H9 (cell line): ENCODE data around the gene GSTT2. TPM values are rescaled to one million over a fixed set of nuclear protein-coding genes. Genes with fewer than 3 reads are reported as not detected.
A peak's percentile ranks its signal among the peaks of the same experiment; 100 is the strongest.

Source experiments
- DNase-seq: peaks from one replicate; pipeline ENCODE4 v3.0.0-alpha.2; 2017
- H2AFZ ChIP-seq: one replicate; pipeline ENCODE4 v1.6.1; 2013; ENCODE audit warnings: mild to moderate bottlenecking, low read length, control low read depth, moderate library complexity
- H2AK5ac ChIP-seq: 2 replicates; pipeline ENCODE4 v1.6.1; 2013; ENCODE audit warnings: low read length, control low read depth, mixed read lengths; ENCODE audit not compliant: insufficient read length
- H2BK120ac ChIP-seq: one replicate; pipeline ENCODE4 v1.6.1; 2013; ENCODE audit warnings: low read depth, mild to moderate bottlenecking, low read length, control low read depth, inconsistent platforms; ENCODE audit not compliant: poor library complexity, severe bottlenecking
- H2BK12ac ChIP-seq: 2 replicates; pipeline ENCODE4 v1.6.1; 2013; ENCODE audit warnings: low read length, control low read depth, mixed read lengths, low read depth; ENCODE audit not compliant: insufficient read length
- H2BK15ac ChIP-seq: 2 replicates; pipeline ENCODE4 v1.6.1; 2013; ENCODE audit warnings: low read depth, low read length, control low read depth
- H2BK20ac ChIP-seq: one replicate; pipeline ENCODE4 v1.6.1; 2013; ENCODE audit warnings: low read depth, mild to moderate bottlenecking, low read length, control low read depth, inconsistent platforms; ENCODE audit not compliant: poor library complexity, severe bottlenecking
- H2BK5ac ChIP-seq: 2 replicates; pipeline ENCODE4 v1.6.1; 2013; ENCODE audit warnings: low read length, control low read depth, mixed read lengths; ENCODE audit not compliant: insufficient read length
- H3K14ac ChIP-seq: 2 replicates; pipeline ENCODE4 v1.6.1; 2013; ENCODE audit warnings: low read length, control low read depth; ENCODE audit not compliant: insufficient read depth
- H3K18ac ChIP-seq: 2 replicates; pipeline ENCODE4 v1.6.1; 2013; ENCODE audit warnings: low read depth, mild to moderate bottlenecking, mixed read lengths, low read length, control low read depth; ENCODE audit not compliant: insufficient read length
- H3K23ac ChIP-seq: 2 replicates; pipeline ENCODE4 v1.6.1; 2013; ENCODE audit warnings: low read length, control low read depth, mixed read lengths, low read depth; ENCODE audit not compliant: insufficient read length
- H3K23me2 ChIP-seq: 2 replicates; pipeline ENCODE4 v1.6.1; 2013; ENCODE audit warnings: low read depth, mild to moderate bottlenecking, mixed read lengths, low read length, control low read depth; ENCODE audit not compliant: insufficient read length, poor library complexity, severe bottlenecking
- H3K27ac ChIP-seq: 2 replicates; pipeline ENCODE4 v1.5.1; 2013; ENCODE audit warnings: low read length, control low read depth, mixed read lengths, low read depth; ENCODE audit not compliant: insufficient read length
- H3K27me3 ChIP-seq: 2 replicates; pipeline ENCODE4 v1.6.1; 2013; ENCODE audit warnings: low read length, control low read depth, inconsistent platforms; ENCODE audit not compliant: insufficient read depth
- H3K4ac ChIP-seq: 2 replicates; pipeline ENCODE4 v1.6.1; 2013; ENCODE audit warnings: low read depth, mild to moderate bottlenecking, control low read depth, inconsistent platforms, low read length, moderate library complexity
- H3K4me1 ChIP-seq: 2 replicates; pipeline ENCODE4 v1.6.1; 2013; ENCODE audit warnings: low read length, control low read depth, inconsistent platforms; ENCODE audit not compliant: insufficient read depth
- H3K4me2 ChIP-seq: 2 replicates; pipeline ENCODE4 v1.6.1; 2013; ENCODE audit warnings: low read length, control low read depth, mixed read lengths; ENCODE audit not compliant: insufficient read length, insufficient read depth
- H3K56ac ChIP-seq: 2 replicates; pipeline ENCODE4 v1.6.1; 2013; ENCODE audit warnings: low read depth, mild to moderate bottlenecking, mixed read lengths, low read length, control low read depth; ENCODE audit not compliant: insufficient read length
- H3K79me1 ChIP-seq: 2 replicates; pipeline ENCODE4 v1.6.1; 2013; ENCODE audit warnings: low read depth, mild to moderate bottlenecking, moderate library complexity, low read length, control low read depth, inconsistent platforms; ENCODE audit not compliant: insufficient read depth, poor library complexity, severe bottlenecking
- H3K79me2 ChIP-seq: 2 replicates; pipeline ENCODE4 v1.6.1; 2013; ENCODE audit warnings: low read length, control low read depth, inconsistent platforms; ENCODE audit not compliant: insufficient read depth
- H3K9ac ChIP-seq: 2 replicates; pipeline ENCODE4 v1.6.1; 2013; ENCODE audit warnings: low read length, control low read depth, mixed read lengths; ENCODE audit not compliant: insufficient read length; ENCODE audit errors: extremely low read depth
- H3K9me3 ChIP-seq: one replicate; pipeline ENCODE4 v1.6.1; 2013; ENCODE audit warnings: low read depth, low read length, inconsistent platforms; ENCODE audit not compliant: control insufficient read depth
- H3T11ph ChIP-seq: one replicate; pipeline ENCODE4 v1.6.1; 2013; ENCODE audit warnings: mild to moderate bottlenecking, low read length, control low read depth, inconsistent platforms
- H4K20me1 ChIP-seq: one replicate; pipeline ENCODE4 v1.6.1; 2013; ENCODE audit not compliant: control insufficient read depth, insufficient read length, insufficient read depth
- H4K5ac ChIP-seq: 2 replicates; pipeline ENCODE4 v1.6.1; 2013; ENCODE audit warnings: low read depth, mild to moderate bottlenecking, mixed read lengths, low read length, control low read depth; ENCODE audit not compliant: insufficient read length
- H4K8ac ChIP-seq: replicated peaks from 2 replicates; pipeline ENCODE4 v1.6.1; 2013; ENCODE audit warnings: low read length, control low read depth, mixed read lengths, low read depth; ENCODE audit not compliant: insufficient read length
- H4K91ac ChIP-seq: 2 replicates; pipeline ENCODE4 v1.6.1; 2013; ENCODE audit warnings: low read depth, mild to moderate bottlenecking, moderate library complexity, mixed read lengths, low read length, control low read depth; ENCODE audit not compliant: insufficient read length
- H3K27ac Mint-ChIP-seq, 3 experiments: 2 replicates in 2 of 3; 3 replicates in 1 of 3; pipeline ENCODE4 v1.8.0; 2020 to 2021; ENCODE audit warnings: mixed read lengths in 3 of 3, mild to moderate bottlenecking in 1 of 3, moderate library complexity in 1 of 3
- H3K27me3 Mint-ChIP-seq: 2 replicates; pipeline ENCODE4 v1.8.0; 2021; ENCODE audit warnings: low read depth, mild to moderate bottlenecking, moderate library complexity, mixed read lengths
- H3K36me3 Mint-ChIP-seq, 3 experiments: 2 replicates in 2 of 3; 3 replicates in 1 of 3; pipeline ENCODE4 v1.8.0; 2020 to 2021; ENCODE audit warnings: low read depth in 3 of 3, mixed read lengths in 3 of 3; ENCODE audit not compliant: insufficient read depth in 1 of 3
- H3K4me1 Mint-ChIP-seq, 2 experiments: 2 replicates each; pipeline ENCODE4 v1.8.0; 2020; ENCODE audit warnings: mixed read lengths in 2 of 2
- H3K4me3 Mint-ChIP-seq, 2 experiments: 2 replicates in 1 of 2; 3 replicates in 1 of 2; pipeline ENCODE4 v1.8.0; 2020 to 2021; ENCODE audit warnings: mild to moderate bottlenecking in 2 of 2, mixed read lengths in 2 of 2, moderate library complexity in 1 of 2
- H3K9me3 Mint-ChIP-seq, 2 experiments: 2 replicates in 1 of 2; 3 replicates in 1 of 2; pipeline ENCODE4 v1.8.0; 2020; ENCODE audit warnings: mild to moderate bottlenecking in 2 of 2, mixed read lengths in 2 of 2, moderate library complexity in 1 of 2
- WGBS: extraction: QIAGEN DNeasy Blood & Tissue Kit; methylation state at CpG from one replicate; pipeline ENCODE4 v1.1.7; 2013; ENCODE audit warnings: missing lambda C conversion rate, low lambda C conversion rate, mixed read lengths; ENCODE audit not compliant: insufficient read length; ENCODE audit errors: extremely low coverage; 5-methylcytosine and 5-hydroxymethylcytosine counted together
- total RNA-seq: library from RNA; stranded (reverse); gene quantifications from 2 replicates; pipeline ENCODE4 v1.2.1, GENCODE V29; 2021
- TF ChIP-seq, protein P1 (sequence below): fragments of 200-600 bp; sonication (generic); conservative IDR thresholded peaks from 3 replicates; pipeline ENCODE4 v1.8.0; 2021; ENCODE audit warnings: antibody characterized with exemption, mild to moderate bottlenecking

GSTT2 gene
- total RNA-seq, 1 experiment from 2014 or later, result 0.22 TPM

DNA sequence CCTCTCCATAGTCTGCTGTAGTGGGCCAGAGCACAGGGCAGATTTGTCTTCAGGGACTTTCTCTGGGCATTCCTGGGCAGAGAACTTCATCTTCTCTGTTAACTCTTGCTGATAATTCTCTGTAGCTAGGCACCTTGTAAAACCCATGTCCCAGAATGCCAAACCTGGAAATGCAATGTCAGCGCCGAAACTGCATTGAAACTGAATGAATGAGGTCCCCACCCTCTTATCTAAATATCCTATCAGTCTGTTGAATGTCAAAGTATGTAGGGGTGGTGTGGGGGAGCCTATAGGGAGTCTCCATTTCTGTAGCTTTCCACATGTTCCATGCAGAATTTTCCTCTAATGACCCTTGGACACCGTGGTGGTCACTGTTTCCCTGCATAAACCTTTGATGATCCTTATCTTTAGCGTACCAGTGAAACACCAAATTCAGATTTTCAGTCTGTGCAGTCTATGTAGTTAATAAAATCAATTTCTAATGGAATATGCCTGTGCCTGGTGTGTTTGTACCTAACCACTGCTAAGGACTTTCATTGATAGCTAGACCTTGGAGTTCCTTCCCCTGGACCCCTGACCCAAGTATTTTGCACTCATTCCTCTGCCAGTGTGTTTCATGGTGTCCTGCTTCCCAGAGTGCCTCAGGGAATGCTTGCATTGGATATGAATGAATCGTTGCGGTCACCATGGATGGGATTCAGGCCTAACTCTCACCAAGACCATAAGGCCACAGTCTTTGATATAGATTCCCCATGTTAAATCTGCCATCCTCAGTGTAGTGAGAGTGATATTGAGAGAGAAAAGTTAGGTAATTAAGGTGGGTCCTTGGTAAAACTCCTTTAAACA, 28.7 kb downstream of the GSTT2 start:
- Histone ChIP-seq H2BK15ac (no peak overlapping the region), H4K91ac (no peak overlapping the region), H3K14ac (no peak overlapping the region), H4K8ac (no peak overlapping the region), H3K23me2 (peaks cover 5% of the 10 kb centered on the region), H3K4me2 (no peak overlapping the region), H3K9me3 (no peaks in the 10 kb centered on the region), H3K27me3 (no peaks in the 10 kb centered on the region; the same call in 1 of the 2 replicates), H3K4me1 (no peaks in the 10 kb centered on the region; the same call in 1 of the 2 replicates), H3K4ac (no peak overlapping the region), H2BK20ac (no peak overlapping the region), H3K23ac (no peak overlapping the region), H4K5ac (no peak overlapping the region), H3K9ac (no peak overlapping the region), H3K56ac (no peak overlapping the region), H3K18ac (no peak overlapping the region), H2AFZ (no peak overlapping the region), H3K79me1 (no peaks in the 10 kb centered on the region), H4K20me1 (no peaks in the 10 kb centered on the region), H2BK12ac (no peak overlapping the region), H2BK5ac (no peak overlapping the region), H3T11ph (no peak overlapping the region), H3K27ac (no peak overlapping the region), H2BK120ac (no peak overlapping the region), H3K79me2 (peaks cover 4% of the 10 kb centered on the region; the same call in 1 of the 2 replicates), H2AK5ac (no peak overlapping the region)
- no peak for DNase-seq
- Mint-ChIP-seq H3K4me3 (no peak overlapping the region), H3K27ac (peak overlapping the region in 1 of 3 experiments; percentile 57; a peak in 1 of 7 replicates), H3K9me3 (peaks cover 0 to 4% of the 10 kb centered on the region in 2 experiments; a peak in 2 of 5 replicates), H3K4me1 (peaks cover 9 to 16% of the 10 kb centered on the region in 2 experiments), H3K36me3 (no peaks in the 10 kb centered on the region; a peak in 2 of 7 replicates), H3K27me3 (peaks cover 6% of the 10 kb centered on the region)
- TF ChIP-seq, protein P1, sequence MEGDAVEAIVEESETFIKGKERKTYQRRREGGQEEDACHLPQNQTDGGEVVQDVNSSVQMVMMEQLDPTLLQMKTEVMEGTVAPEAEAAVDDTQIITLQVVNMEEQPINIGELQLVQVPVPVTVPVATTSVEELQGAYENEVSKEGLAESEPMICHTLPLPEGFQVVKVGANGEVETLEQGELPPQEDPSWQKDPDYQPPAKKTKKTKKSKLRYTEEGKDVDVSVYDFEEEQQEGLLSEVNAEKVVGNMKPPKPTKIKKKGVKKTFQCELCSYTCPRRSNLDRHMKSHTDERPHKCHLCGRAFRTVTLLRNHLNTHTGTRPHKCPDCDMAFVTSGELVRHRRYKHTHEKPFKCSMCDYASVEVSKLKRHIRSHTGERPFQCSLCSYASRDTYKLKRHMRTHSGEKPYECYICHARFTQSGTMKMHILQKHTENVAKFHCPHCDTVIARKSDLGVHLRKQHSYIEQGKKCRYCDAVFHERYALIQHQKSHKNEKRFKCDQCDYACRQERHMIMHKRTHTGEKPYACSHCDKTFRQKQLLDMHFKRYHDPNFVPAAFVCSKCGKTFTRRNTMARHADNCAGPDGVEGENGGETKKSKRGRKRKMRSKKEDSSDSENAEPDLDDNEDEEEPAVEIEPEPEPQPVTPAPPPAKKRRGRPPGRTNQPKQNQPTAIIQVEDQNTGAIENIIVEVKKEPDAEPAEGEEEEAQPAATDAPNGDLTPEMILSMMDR, result no peak
- WGBS, result no CpG with 5 or more reads among the region's 6 CpGs
